Sciatic nerve (tissue), 2 donors: ENCODE measurements around the gene LRCH3. TPM values are rescaled to one million over a fixed set of nuclear protein-coding genes. Genes with fewer than 3 reads are reported as not detected.

ENCODE experiments used
- ATAC-seq: fragments of 200-7000 bp; cut with Tn5 transposase; one replicate; pipeline ENCODE4 v1.9.1; 2020; ENCODE audit warnings: mild to moderate bottlenecking, moderate library complexity
- DNase-seq: peaks from one replicate; pipeline ENCODE4 v3.0.0-alpha.2; 2020; ENCODE audit warnings: low spot score
- intact Hi-C: fragments of 100-400 bp; cut with DNase I; formaldehyde crosslinking; loops from one replicate; pipeline ENCODE4 v1.14.2; 2022
- total RNA-seq: library from RNA; stranded (reverse); fragmentation: NEBNext Ultra II Directional; extraction: Animal tissue kit (Norgen Biotek cat#: 25700); gene quantifications from one replicate; pipeline ENCODE4 v1.2.1, GENCODE V29; 2021
- donor health status: DM: no; HTN: no; CAD: no.
- donor health status: DM: no; HTN: no; CAD: no.

LRCH3 gene
- total RNA-seq, 1 donor from 2014 or later, result 89.7 TPM

- intact Hi-C loops, result no loop called here
- ATAC-seq, result no peak
- DNase-seq, result no peak
These were observed 1.7 kb upstream of the LRCH3 start for GRCh38 chr3:197789309-197789708.

GRCh38 chr3:197790033-197790432, 1.0 kb upstream of the LRCH3 start:
- ATAC-seq, result no peak
- intact Hi-C loops, result no loop called here
- DNase-seq, result no peak

- DNase-seq, result no peak
- intact Hi-C loops, result no loop called here
These were observed 1.0 kb downstream of the LRCH3 start for GRCh38 chr3:197791892-197792647.

GRCh38 chr3:197793247-197793646, 2.2 kb downstream of the LRCH3 start:
- ATAC-seq (no peak), DNase-seq (no peak)
- intact Hi-C loops, result no loop called here

More at GRCh38 chr3:197791892-197792647, 1.0 kb downstream of the LRCH3 start:
- peak; percentile 45 for ATAC-seq

- intact Hi-C loops, result no loop called here
- no peak for DNase-seq
- no peak for ATAC-seq
These were observed 3.1 kb downstream of the LRCH3 start for GRCh38 chr3:197794115-197794514.

- DNase-seq, result no peak
- intact Hi-C loops, result no loop called here
- ATAC-seq, result no peak
These were observed 4.1 kb downstream of the LRCH3 start for GRCh38 chr3:197795200-197795599.

GRCh38 chr3:197796087-197796486, 5.0 kb downstream of the LRCH3 start:
- DNase-seq (no peak), ATAC-seq (no peak)
- intact Hi-C loops, result no loop called here

- no peak for ATAC-seq
- intact Hi-C loops, result no loop called here
These were observed 7.8 kb downstream of the LRCH3 start for GRCh38 chr3:197798863-197799262.

GRCh38 chr3:197800379-197800778, 9.3 kb downstream of the LRCH3 start:
- intact Hi-C loops, result no loop called here
- DNase-seq (no peak), ATAC-seq (no peak)

More at GRCh38 chr3:197798863-197799262, 7.8 kb downstream of the LRCH3 start:
- no peak for DNase-seq

- intact Hi-C loops, result no loop called here
- ATAC-seq, result no peak
- no peak for DNase-seq
These were observed 11.1 kb downstream of the LRCH3 start for GRCh38 chr3:197801891-197802778.

GRCh38 chr3:197802779-197803459, 11.9 kb downstream of the LRCH3 start:
- ATAC-seq, result no peak
- intact Hi-C loops, result no loop called here
- DNase-seq, result no peak

- intact Hi-C loops, result no loop called here
- ATAC-seq (no peak), DNase-seq (no peak)
These were observed 13.5 kb downstream of the LRCH3 start for GRCh38 chr3:197804511-197804910.

- ATAC-seq (no peak), DNase-seq (no peak)
- intact Hi-C loops, result no loop called here
These were observed 17.0 kb downstream of the LRCH3 start for GRCh38 chr3:197807969-197808587.

GRCh38 chr3:197809356-197810020, 18.4 kb downstream of the LRCH3 start:
- DNase-seq (no peak), ATAC-seq (peak; percentile 69)
- intact Hi-C loops, result no loop called here

- no peak for ATAC-seq
- intact Hi-C loops, result no loop called here
- DNase-seq, result no peak
These were observed 19.8 kb downstream of the LRCH3 start for GRCh38 chr3:197810901-197811300.

- DNase-seq (peak; percentile 72), ATAC-seq (peak; percentile 95)
- intact Hi-C loops, result no loop called here
These were observed 20.3 kb downstream of the LRCH3 start for GRCh38 chr3:197811343-197811742.

- intact Hi-C loops, result no loop called here
- no peak for DNase-seq
- ATAC-seq, result no peak
These were observed 23.3 kb downstream of the LRCH3 start for GRCh38 chr3:197814372-197814771.

- DNase-seq (no peak), ATAC-seq (no peak)
- intact Hi-C loops, result no loop called here
These were observed 29.7 kb downstream of the LRCH3 start for GRCh38 chr3:197820550-197821335.
